NB4 (cell line): ENCODE data around the gene NCLN.

Experiments
- POLR2A ChIP-seq: IDR thresholded peaks from 2 replicates; pipeline ENCODE4 v1.6.1; 2011; ENCODE audit warnings: mild to moderate bottlenecking; ENCODE audit not compliant: insufficient read length; ENCODE audit errors: extremely low read depth
- TF ChIP-seq, protein P1 (sequence below): IDR thresholded peaks from one replicate; pipeline ENCODE4 v1.5.1; 2012; ENCODE audit warnings: low read depth, low read length

DNA sequence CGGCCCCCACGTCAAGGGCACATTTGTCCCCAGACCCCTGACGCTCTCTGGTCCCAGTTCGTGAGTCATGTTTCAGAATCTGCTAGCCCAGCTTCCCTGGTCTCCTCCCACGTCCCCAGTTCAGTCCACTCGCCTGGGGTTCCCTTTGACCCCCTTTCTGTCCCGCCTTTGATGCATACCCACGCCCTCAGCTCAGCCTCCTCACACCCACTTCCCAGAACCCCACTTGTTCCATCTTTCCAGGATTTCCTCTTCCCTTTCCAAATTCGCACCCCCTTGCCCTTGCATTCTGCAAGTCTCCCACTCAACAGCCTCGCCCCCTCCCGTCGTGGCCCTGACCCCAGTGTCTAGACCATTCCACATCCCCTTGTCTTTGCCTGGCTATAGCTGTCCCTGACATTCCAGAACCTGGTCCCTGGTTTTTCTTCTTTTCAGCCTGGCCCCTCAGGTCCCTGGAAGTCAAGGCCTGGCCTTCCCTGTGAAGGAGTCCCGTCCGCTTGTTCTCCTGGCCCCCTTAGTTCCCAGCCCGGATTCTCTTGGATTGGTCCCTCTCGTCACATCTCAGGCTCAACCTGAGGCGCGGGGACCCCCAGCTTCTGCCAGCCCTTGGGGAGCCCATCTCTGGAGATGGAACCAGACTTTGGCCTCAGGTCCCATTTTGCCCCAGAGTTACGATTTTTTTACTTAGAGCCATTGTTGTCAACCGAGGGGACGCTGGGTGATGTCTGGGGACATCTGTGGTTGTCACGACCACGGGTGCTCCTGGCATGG lies 1.3 kb downstream of the NCLN start:
- TF ChIP-seq, protein P1, sequence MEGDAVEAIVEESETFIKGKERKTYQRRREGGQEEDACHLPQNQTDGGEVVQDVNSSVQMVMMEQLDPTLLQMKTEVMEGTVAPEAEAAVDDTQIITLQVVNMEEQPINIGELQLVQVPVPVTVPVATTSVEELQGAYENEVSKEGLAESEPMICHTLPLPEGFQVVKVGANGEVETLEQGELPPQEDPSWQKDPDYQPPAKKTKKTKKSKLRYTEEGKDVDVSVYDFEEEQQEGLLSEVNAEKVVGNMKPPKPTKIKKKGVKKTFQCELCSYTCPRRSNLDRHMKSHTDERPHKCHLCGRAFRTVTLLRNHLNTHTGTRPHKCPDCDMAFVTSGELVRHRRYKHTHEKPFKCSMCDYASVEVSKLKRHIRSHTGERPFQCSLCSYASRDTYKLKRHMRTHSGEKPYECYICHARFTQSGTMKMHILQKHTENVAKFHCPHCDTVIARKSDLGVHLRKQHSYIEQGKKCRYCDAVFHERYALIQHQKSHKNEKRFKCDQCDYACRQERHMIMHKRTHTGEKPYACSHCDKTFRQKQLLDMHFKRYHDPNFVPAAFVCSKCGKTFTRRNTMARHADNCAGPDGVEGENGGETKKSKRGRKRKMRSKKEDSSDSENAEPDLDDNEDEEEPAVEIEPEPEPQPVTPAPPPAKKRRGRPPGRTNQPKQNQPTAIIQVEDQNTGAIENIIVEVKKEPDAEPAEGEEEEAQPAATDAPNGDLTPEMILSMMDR: no peak
- TF ChIP-seq POLR2A: no peak
